HG03060 (cell line): ENCODE results near the gene NRL.
"Not testable (repeated sequence)": the region's sequence is repeated elsewhere in the genome, so short reads cannot be mapped to it uniquely, and the experiment has no call there.

Source experiments
- ATAC-seq: cut with Tn5 transposase; IDR thresholded peaks from one replicate; pipeline ENCODE4 v1.9.1; 2021; ENCODE audit warnings: low read depth, moderate number of reproducible peaks; ENCODE audit not compliant: unreplicated experiment

Gene NRL

DNA sequence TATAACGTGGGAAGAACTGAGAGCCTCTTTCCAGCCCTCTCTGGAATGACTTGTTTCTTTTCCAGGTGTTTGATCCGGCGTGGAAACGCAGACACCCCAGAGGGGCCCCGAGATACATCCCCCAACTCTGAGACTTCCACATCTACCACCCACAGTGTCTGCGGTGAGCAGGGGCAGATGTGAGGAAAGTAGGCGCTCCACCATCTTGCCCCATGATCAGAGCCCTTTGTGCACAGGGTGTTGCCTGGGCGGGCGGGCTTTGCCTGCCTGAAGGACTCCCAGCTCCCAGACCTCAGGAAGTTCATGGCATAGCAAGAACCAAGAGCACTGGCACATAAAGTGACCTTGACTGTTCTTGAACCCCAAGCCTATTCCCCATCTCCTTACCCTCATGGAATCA, 60.1 kb downstream of the NRL start:
- ATAC-seq: no peak

DNA sequence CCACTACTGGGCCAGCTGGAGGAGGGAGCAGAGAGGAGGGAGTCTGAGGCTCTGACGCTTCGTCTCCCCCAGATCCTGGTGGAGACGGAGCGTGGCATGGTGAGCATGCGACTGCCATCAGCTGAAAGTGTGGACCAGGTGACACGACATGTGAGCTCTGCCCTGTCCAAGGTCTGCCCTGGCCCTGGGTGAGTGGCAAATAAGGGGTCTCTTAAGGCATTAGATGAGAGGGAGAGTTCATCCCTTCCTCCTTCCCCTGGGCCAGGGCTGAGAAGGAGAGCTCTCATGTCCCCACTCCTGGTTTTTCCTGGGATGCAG, 60.5 kb downstream of the NRL start:
- no peak for ATAC-seq

DNA sequence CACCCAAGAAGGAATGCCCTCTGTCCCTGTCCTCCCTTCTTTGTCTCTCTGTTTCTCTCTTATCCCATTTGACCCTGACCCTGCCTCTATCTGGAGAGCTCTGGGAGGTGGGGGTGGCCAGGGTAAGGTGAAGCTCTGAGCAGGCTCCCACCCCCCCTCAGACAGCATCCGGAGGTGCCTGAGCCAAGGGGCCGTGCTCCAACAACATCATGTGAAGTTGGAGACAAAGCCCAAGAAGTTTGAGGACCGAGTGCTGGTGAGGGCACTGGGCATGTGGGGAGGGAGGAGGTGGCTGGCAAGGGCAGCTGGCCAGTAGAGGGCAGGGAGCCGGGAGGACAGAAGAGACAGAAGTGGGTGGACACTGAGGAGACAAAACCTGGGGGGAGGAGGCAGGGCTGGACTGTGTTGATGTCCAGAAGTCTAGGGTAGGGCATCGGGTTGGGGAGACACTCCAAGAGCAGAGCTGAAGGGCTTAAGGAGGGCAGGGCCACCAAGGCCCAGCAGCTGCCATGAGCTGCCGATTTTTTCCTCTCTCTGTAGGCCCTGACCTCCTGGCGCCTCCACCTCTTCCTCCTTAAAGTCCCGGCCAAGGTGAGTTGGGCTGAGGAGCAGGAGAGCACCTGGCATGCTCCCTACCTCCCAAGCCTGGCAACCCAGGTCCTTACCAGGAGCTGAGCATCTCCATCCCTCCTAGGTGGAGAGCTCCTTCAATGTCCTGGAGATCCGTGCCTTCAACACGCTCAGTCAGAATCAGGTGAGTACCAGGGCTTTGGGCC, 61.0 kb downstream of the NRL start:
- no peak for ATAC-seq

DNA sequence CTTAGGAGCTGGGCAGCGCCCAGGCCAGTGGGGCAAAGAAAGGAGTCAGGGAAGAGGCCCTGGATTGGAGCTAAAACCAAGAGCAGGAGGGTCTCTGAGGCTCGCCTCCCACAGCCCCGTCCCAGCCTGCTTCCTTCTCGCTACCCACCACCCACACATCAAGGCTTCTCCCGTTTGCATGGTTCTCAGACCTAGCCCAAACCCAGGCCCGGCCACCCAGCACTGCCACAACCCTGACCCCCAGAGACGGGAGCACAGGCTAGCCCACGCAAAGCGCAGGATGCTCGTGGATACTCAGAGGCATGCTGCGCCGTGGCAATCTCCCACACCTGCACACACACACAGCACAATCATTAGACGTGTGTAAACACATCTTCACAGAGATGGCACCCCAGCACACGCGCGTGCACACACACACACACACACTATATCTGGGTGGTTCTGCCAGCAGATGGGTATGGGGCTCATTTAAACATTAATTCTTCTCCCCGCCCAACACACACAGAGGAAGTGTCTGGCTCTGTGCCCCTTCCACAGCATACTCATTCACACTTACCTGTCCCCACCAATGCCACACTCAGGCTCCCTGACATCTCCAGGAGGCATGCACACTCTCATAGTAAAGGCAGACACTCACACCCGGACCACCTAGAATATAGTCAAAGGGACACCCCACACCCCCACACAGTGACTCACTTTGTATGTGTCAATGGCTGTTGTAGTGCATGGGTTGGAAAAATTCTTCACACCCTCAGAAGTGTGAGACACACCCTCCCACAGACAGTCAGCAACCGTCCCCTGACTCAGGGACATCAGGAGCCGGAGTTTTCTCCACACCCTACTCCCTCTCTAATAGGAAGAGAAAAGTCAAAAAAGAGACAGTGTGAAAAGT, 61.8 kb downstream of the NRL start:
- ATAC-seq: no peak

DNA sequence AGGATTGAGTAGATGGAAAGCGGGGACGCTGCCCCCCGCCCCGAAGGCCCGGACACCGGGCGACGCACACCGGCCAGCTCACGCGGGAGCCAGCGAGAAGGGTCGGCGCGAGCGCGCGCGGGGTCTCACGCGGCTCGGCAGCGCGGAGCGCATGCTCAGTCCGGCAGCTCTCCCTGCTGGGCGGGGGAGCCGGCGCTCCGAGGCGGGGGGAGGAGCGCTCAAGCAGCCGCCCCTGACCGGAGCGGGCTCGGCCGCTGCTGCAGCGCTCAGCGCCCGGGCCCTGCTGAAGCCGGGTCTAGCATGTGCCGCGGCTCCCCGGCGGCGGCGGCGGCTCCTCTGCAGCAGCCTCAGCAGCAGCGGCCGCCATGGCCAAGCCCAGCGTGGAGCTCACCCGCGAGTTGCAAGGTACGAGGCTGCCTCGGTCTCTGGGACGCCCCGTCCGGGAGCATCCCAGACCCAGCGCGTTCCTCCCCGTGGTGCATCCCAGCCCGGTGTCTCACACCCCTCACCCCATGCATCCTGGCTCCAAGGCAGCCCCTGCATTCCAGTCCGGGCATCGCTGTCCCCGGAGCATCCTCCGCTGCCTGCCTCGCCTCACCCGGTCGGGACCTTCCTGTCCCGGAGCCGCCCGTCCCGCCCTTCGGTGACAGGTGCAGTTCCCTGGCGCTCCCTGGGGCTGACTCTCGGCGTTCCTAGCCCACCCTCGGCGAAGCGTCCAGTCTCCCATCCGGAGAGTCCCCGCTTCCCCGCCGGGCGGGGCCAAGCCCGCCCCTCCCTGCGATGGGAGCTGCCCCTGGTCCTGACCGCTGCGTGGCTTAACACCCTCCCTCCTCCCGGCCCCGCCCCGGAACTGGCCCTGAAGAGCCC, 62.7 kb downstream of the NRL start, which contains the start of gene CARMIL3:
Gene CARMIL3 (plus strand): TSS at position 221 of the 867 bp plus-strand sequence. CDS start 145 bp downstream, at position 366.
- ATAC-seq: no peak

DNA sequence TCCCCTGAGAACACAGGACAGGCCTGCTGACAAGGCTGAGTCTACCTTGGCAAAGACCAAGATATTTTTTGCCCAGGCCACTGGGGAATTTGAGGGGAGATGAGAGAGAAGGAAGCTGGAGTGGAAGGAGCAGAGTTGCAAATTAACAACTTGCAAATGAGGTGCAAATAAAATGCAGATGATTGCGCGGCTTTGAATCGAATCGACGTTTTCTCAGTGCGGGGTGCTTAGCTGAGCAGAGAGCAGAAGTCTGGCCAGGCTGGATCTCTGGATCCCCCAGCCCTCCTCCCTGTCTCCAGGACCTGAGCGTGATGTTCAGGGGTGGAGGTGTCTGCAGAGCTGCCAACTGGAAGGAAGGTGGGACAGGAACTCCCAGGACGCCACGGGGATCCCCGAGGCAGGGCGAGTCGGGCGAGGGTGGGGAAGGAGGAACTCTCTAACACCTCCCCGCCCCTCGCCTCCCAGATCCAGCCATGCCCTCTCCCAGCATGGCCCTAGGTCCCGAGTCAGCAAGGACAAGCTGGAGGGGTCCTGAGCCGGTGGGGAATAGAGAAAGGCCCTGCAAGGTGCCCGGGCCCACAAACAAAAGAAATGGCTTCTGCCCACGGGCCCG, 63.5 kb downstream of the NRL start:
- no peak for ATAC-seq

DNA sequence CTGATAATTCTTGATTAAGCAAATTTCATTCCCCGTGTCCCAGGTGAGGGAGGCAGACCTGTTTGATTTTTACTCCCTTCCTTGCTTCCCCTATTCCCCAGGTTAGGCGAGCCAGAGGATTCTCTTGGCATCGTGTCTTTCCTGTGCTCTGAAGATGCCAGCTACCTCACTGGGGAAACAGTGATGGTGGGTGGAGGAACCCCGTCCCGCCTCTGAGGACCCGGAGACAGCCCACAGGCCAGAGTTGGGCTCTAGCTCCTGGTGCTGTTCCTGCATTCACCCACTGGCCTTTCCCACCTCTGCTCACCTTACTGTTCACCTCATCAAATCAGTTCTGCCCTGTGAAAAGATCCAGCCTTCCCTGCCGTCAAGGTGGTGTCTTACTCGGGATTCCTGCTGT, 64.0 kb downstream of the NRL start:
- ATAC-seq: not testable (repeated sequence)

DNA sequence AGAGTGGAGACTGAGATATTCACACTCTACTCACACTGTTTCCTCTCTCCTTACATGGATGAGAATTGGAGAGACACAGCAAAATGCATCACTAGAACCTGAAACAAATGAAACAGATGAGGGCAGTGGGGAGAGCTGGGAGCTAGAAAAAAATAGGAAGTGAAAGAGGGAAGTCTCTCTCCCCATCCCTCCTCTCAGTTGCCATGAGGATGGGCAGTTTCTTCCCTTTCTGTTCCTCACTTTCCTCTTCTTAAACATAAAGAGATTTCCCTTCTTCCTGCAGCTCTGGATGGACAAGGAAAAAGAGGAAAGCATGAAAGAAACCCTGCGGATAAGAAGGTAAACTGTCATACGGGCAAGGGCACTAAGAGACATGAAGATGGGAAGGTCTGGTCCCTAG, 65.7 kb downstream of the NRL start:
- ATAC-seq: not testable (repeated sequence)

DNA sequence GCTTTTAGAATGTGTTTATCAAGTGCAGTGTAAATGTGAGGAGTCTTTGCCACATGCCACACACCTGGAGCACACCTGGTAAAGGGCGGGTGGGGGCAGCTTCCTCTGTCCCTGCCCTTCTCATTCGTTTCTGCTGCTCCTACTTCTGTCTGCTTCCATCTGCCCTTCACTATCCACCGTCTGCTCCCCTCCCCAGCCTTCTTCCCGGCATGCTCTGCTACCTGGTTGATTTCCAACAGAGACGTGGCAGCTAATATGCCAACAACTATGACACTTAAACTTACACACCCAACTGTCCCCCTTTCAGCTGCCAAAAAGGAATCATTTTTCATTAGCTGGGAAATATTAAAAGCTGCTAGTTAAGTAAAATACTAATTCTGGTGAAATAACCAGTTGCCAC, 72.0 kb downstream of the NRL start:
- no peak for ATAC-seq

DNA sequence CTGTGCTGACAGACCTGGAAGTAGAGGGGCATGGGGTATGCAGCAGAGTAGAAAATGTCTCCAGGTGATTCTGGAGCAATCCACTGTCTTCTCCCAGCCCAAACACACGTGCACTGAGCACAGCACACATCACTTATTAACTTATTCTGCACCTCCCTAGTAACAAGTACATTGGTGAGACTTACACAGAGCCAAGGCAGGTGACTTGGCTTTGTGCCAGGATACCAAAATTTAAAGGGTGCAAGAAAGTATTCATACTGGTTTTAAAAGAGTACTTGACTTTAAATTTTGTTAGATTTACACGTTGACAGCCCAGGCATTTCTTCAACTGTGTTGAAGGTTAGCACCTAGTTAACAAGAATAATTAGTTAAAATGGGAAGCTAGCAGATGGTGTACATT, 74.1 kb downstream of the NRL start:
- no peak for ATAC-seq

DNA sequence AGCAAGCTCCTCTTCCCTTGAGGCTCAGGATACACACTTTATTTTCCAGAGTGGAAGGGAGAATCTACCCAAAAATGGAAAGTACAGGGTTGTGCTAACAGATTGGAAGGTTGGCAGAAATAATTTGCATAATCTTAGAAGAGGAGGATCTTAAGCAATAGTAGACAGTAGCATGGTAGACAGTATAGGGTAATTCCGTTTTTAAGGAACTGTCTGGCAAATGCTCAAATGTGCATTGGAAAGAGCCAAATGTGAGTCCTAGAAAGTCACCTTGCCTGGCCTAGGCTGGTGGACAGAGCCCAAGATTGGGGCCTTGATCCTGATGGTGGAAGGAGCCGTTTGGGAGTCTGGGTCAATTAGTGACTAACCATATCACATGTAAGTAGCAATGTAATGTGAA, 76.1 kb downstream of the NRL start:
- no peak for ATAC-seq

DNA sequence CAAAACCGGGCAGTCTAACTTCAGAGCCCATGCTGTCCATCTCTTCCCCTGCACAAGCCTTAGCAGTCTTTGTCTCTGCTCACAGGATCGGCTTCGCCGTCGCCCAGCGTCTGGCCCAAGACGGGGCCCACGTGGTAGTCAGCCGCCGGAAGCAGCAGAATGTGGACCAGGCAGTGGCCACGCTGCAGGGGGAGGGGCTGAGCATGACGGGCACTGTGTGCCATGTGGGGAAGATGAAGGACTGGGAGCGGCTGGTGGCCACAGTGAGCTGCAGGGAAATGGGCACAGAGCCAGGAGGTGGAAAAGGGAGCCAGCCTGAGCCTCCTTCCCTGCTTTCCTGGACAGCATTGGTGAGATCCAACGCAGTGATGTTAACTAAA, 77.1 kb downstream of the NRL start:
- ATAC-seq: no peak

DNA sequence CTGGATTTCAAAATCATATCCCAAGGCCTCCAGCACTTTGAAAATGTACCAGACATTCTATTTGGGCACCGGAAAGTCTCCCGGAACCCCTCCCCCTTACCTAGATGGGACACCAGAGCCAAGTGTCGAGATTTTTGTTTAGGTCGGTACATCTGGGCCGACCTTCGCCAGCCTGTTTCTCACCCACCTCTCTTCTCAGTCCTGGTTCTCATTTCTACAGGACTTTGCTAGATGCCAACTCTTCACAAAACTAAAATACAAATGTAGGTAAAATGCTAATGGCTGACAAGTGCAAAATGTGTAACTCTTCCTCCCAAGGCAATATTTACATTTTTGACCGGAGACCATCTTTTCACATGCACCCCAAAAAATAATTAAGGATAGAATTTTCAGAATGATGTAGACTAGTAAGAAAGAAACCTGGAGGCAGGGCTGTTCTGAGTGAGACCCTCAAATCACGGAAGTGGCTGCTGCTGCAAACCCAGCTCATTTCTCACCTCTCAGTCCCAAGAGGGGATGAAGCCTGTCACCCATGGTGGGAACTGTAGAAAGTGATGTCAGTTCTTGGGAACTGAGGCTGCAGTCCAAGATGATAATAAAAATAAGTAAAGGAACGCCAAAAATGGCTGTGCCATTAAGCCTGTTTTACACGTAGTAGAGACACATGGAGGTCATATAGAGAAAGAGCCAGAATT, 77.6 kb downstream of the NRL start:
- ATAC-seq: not testable (repeated sequence)

DNA sequence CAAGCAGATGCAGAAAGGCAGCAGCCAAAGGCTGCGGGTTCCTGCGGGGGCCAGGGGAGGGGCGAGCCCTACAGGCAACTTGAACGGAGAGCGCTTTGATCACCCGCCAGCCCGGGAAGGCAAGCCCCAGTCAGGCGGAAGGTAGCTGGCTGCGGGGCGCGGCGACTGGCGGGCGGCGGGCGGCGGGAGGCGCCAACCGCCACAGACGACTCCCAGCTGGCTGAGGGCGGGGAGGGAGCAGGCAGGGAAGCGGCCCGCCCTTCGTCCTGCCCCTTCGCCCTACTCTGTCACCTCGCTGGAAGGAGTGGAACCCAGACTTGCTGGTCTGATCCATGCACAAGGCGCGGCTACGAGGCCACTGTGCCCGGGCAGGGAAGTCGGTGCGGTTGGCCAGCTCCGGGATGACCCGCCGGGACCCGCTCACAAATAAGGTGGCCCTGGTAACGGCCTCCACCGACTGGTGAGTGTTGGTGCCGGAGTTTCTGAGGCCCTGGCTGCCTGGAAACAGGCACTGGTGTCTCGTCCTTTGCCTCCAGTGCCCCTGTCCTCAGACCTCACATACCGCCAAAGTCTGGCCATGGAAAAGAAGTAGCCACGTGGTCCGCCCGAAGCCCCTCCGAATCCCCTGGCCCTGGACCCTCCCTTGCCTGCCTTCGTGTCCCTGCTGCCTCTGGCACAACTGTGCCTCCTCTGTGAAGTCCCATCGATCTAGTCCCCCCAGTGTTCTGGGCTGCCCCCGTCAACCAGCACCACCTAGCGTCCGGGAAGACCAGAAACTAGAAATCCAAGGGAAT, 78.4 kb downstream of the NRL start:
- ATAC-seq: no peak

DNA sequence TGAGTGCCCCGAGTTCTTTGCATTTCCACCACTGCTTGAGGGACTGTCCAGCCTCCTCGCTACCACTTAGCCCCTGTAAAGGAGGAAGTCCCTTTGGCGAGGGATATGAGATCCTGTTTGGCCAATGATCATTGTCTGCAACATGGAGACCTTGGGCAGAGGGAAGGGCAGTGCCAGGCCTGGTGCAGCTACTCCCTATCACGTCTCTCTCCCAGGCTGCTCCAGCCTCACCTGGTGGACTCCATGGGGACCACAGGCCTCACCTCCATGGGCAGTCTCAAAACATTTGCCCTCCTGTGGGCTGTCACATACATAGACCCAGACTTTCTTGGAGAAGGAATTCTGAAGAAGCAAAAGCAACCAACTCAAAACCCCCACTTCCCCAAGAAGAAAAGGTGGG, 79.0 kb downstream of the NRL start:
- ATAC-seq: not testable (repeated sequence)

DNA sequence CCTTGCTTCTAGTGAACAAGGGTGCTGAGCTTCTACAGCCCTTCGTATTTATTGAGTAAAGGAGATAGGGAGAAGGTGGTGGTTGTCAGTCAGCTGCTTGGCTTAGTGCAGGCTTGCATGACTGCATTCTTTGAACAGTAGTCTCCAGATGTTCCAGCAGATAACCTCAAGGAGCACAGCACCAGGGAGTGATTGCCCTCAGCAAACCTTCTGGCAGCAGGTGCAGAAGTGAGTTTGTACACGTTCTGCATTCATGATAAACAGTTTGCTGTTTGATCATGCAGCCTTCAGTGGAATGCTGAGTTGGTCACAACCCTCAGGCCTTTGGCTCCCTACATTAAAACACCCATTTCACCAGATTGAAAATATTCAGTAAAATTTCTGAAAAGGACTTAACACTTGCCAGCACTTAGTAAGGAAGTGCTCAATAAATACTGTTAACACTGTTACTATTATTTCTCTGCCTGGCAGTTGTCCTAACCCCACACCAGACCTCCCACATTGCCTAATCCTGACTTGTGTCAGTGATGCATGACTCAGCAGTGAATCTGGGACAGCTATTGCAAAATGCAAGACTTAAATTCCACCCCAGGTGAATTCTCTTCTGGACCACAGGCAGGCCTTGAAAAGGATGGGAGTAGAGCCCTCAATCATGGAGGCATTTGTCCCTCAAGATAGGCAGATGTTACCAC, 81.9 kb downstream of the NRL start:
- ATAC-seq: no peak

DNA sequence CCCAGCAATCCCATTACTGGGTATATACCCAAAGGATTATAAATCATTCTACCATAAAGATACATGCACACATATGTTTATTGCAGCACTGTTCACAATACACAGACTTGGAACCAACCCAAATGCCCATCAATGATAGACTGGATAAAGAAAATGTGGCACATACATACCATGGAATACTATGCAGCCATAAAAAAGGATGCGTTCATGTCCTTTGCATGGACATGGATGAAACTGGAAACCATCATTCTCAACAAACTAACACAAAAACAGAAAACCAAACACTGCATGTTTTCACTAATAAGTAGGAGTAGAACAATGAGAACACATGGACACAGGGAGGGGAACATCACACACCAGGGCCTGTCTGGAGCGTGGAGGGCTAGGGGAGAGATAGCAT, 83.4 kb downstream of the NRL start:
- not testable (repeated sequence) for ATAC-seq

DNA sequence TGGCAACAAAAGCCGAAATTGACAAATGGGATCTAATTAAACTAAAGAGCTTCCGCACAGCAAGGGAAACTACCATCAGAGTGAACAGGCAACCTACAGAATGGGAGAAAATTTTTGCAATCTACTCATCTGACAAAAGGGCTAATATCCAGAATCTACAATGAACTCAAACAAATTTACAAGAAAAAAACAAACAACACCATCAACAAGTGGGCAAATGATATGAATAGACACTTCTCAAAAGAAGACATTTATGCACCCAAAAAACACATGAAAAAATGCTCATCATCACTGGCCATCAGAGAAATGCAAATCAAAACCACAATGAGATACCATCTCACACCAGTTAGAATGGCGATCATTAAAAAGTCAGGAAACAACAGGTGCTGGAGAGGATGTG, 85.1 kb downstream of the NRL start:
- ATAC-seq: not testable (repeated sequence)
